Right lung (tissue), 5 donors: ENCODE results near the gene FOXB1. TPM values are rescaled to one million over a fixed set of nuclear protein-coding genes. Genes with fewer than 3 reads are reported as not detected.

ENCODE experiments used
- DNase-seq, 2 donors: peaks; one replicate each; pipeline ENCODE4 v3.0.0-alpha.2; 2013
- polyA plus RNA-seq, 5 donors: library from polyadenylated mRNA; unstranded; fragments of 120-200 nt; gene quantifications; one replicate each; pipeline versions ENCODE4 v1.2.1 to v1.2.3, GENCODE V29; 2013; ENCODE audit warnings: inconsistent platforms in 1 of 5, low replicate concordance in 1 of 5; ENCODE audit not compliant: insufficient read length in 5 of 5, insufficient read depth in 1 of 5

The FOXB1 gene
- polyA plus RNA-seq, 5 donors, result not detected

DNA sequence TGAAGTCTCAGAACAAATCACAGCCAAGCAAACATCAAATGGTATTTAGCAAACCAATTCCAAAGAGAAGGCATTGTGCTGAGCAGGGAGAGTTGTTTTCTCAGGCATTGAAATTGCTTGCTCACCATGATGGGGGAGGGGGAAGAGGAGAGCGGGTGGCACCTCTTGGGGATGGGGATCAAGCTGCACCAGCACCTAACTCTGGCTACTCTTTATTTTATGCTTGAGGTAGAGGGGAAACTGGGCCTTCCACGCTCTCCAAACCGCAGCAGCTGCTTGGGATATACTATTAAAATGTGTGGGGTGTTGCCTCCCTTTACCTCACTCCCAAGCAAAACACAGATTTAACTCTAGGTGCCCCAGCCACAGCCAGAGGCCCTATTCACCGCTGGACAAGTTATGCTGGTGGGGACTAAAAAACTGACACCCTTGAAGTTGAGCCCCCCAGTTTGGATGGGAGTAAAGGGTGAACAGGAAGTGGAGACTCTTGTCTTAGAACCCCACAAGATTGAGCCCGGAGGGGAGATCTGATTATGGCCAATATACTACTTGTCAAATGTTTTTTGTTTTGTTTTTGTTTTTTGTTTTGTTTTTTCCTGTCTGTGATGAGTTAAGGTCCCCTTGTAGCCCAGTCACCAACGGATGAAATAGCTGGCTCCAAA lies 5.0 kb upstream of the FOXB1 start:
- no peak for DNase-seq

DNA sequence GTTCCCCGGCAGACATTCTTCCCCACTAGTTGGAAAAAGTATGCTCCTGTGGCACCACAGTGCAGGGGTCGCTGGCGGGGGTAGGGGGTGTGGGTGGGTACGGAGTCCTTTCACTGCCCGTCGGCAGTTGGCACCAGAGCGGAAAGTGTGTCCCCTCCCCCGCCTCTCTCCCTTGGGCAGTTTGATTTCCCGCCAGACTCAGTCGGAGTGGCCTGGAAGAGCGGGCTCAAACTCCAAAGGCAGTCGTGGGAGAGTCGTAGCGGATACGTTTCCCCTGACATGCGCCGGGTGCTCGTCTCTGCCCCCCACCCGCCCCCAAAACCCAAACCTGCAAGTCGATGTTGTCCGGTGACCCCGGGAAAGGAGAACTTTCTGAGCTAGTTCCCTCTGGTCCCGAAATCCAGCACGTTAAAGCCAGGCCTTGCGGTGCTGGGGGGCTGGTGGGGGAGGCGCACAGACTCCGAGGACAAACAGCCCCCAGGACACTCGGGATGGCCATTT lies 4.4 kb upstream of the FOXB1 start:
- no peak for DNase-seq

DNA sequence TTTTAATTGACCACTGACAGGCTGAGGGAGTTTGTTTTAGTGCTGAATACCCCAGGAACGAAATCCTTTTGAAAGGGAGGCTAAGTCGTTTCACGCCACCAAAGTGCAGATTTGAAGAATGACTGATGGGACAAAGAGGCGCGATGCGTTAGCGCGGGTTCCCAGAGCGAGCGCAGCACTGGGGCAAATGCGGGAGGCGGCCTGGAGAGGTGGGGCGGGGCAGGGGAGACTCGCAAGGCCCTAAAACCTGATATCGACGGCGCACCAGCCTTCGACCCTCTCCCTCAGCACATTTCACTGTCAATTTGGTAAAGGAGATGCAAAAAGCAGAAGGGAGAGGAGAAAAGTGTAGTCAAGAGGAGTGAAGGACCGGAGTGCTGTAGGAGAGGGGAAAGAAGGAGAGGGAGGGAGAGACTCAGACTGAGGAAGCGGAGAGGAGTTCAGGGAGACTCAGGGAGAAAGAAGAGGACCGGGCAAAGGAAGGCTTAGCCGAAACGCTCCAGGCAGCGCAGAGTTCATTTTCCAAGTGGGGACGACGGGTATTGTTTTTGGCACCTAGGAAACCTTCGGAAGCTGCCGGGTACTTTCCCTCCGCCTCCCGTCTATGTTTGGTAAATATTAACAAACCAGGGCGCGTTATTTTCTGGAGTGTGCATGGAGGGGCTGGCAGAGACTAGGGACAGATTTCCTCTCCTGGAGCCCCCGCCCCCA lies 3.8 kb upstream of the FOXB1 start:
- DNase-seq, result no peak

DNA sequence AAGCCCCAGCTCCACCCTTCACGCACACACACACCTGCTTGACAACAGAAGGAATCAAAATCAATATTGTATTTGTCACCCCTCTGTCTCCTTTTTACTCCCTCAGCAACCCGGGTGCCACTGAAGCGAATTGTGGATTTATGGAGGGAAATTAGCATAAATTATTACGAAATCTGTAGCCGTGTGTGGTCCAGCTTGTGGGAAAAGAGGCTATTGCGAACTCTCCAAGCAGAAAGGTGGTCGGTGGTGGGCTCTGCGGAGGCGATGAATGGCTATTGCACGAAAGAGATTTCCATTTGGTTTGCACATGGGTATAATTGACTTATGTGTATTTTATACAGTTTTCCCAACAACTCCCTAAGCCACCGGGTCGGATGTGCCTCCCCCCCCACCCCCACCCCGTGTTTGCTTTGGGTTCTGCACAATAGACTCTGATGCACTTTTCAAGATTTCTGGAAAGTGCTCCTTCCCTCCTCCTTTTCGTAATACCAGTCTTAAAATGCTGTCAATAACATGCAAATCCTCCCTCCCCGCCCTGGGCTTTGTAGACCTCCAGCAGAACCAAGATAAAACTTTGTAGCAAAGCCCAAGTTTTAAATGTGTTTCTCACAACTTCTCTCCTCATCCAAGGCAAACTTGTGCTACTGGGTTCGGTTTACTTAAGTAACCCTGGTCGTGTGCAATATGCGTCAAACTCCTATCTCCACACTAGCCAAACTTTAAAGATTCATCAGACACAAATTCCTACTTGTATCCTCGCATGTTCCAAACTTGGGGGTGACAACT lies 3.1 kb upstream of the FOXB1 start:
- DNase-seq, result no peak

DNA sequence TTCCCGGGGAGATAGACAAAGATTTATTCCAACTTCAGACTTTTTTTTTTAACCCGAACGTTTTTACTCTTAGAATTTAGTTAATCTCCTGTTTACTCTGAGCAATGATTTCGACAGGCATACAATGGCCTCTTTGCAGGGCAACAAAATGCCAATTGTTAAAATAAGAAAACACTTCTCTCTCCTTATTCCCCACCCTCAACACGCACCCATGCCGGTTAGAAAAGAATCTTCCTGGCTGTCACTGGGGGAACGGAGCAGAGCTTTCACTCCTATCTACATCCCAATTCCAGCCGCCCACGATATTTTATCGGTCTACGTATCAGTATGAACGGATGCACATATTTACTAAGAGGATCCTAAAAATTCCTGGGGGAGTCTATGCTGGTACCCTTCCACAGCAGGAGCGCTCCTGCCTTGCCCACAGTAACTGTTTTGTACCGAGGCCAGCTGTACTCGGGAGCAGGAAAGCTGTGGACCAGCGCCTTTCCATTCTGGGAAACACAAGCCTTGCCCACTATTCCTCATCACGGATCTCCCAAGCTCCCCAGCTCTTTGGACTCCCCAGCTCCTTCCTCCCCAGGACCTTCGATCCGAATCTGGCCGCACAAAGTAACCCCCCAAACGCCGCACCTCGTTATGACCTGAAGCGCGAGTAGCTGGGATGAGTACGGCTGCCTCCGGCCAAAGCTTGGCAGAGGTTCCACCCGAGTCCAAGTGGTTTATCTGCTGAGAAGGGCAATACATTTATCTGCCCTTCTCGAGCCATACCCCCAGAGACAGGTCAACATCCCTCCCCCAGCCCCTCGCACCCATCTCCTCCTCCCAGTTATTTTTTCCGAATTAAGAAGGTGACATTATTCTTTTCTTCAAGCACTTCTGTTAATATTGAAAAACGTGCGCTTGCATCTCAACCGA lies 2.2 kb upstream of the FOXB1 start:
- no peak for DNase-seq

DNA sequence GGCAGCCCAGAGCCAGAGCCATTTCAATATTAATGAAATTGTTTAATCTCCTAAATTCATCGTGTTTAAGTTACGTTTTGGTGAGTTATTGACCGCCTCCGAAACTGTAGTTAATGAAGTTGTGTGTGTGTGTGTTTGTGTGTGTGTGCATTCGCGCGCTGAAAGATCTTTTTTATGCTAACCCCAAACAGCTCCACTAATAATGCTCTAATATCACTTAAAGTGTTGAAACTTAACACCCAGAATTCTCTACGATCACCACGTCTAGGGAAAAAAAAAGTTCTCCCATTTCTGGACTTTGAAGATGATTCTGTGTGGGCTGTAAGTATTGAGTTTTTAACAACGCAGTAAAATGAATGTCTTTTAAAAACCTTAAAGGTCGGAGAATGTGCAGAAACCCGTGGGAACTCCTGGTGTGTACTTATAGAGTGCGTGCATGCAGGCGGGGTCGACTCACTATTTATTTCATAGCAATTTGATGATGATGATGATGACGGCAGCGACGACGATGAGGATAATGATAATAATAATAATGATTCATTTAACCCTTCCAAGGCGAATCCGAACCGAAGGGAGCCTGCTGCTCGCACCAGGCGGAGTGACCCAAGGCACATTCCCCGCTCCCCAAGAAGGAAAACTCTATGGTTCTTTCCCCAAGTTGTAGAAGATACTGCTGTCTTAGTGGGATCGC lies 1.4 kb upstream of the FOXB1 start:
- DNase-seq, result no peak

DNA sequence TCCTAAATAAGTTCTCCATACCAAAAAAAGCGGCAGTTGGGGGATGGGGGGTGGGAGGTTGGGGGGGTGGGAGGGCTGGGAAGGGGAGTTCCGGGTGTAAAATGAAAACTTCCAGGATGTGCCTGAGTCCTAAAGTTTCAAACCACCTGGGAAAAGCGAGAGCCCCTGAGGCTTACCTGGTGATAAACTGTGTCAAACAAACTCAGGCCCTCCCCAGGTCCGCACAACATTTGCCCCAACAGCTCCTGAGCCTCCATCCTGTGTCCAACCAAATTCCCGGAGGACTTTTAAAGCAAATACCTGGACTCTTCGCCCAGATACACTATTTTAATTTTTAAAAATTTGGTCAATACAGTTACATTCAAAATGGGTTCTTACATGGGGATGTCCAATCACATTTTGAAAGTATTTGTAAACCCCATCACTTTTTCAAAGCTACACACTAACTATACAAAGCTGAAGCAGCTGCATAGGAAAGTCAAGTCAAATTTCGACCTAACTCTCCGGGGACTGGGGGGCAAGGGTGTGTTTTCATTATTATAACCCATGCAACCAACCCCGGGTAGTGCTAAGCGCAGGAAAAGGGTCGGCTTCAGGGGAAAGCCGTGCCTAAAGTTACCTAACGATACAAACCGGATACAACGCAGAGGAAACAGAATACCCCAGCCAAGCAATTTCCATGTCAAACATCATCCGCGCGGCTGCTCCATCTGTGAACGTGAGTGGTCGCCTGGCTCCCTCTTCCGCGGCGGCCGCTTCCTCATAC lies 685 bp upstream of the FOXB1 start:
- no peak for DNase-seq

DNA sequence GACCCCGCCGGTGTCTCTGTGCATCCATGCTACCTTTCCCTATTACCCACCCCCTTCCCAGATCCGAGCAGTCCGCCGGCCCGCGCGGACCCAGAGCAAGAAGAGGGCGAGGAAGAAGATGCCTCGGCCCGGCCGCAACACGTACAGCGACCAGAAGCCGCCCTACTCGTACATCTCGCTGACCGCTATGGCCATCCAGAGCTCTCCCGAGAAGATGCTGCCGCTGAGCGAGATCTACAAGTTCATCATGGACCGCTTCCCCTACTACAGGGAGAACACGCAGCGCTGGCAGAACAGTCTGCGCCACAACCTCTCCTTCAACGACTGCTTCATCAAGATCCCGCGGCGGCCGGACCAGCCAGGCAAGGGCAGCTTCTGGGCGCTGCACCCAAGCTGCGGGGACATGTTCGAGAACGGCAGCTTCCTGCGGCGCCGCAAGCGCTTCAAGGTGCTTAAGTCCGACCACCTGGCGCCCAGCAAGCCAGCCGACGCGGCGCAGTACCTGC lies 788 bp downstream of the FOXB1 start:
- DNase-seq, result no peak

DNA sequence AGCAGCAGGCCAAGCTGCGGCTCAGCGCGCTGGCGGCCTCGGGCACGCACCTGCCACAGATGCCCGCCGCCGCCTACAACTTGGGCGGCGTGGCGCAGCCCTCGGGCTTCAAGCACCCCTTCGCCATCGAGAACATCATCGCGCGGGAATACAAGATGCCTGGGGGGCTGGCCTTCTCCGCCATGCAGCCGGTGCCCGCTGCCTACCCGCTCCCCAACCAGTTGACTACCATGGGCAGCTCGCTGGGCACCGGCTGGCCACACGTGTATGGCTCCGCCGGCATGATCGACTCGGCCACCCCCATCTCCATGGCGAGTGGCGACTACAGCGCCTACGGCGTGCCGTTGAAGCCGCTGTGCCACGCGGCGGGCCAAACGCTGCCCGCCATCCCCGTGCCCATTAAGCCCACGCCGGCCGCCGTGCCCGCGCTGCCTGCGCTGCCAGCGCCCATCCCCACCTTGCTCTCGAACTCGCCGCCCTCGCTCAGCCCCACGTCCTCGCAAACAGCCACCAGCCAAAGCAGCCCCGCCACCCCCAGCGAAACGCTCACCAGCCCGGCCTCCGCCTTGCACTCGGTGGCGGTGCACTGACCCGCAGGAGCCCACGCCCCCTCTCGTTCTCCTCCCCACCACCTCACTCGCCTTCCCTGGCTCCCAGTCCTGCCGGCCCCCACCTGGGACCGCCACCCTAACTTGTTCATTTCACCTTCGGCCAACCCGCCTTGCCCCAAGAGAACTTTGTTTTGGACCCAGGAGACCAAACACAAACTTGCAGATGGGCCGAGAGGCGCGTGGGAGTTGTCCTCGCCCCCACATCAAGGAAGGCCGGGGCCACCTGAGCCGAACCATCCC lies 1.5 kb downstream of the FOXB1 start:
- DNase-seq, result no peak

DNA sequence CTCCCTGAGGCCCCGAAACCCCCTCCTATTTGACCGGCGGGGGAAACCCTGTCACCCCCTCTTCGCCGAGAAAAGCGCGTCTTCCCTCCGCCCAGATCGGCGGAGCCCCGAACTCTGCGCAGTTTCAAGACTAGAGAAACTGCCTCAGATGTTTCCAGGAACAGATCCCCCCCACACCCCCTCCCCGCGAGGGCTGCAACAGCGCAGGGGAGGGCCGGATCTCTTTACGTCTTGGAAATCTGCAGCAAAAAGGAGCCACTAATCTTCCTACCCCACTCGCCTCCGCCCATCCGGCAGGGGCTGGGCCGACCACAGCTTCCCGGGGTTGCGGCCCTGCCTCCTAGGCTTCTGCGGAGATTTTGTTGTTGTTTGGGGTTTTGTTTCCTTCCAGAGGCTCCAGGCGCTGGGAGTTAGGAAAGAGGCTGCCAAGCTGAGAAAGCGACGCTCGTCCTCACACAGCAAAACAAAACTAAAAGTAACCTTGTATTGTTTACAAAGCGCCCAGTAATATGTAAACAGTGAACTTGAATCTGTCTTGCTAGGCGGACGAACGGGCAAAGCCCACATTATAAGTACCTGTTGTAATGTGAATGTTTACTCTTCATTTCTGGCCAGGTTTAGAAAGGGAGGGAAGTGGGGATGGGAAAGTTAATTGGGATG lies 2.2 kb downstream of the FOXB1 start:
- DNase-seq, result peak; percentile 55 to 61

DNA sequence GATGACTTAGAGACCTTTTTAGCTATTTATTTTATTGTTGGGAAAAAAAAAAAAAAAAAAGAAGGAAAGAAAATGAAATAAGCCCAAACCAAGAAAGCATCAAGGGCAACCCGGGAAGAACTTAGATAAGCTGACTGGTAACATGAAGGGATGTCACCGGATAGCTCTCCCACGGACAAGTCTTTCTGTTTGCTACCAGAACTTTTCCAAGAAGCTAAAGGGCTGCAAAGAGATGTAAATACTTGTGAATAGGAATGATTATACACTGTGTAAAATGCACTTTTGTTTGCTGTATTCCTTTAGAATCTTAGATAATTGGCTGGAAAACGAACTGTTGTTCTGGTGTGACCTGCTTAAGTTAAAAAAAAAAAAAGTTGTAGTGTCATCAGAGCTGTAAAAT lies 2.8 kb downstream of the FOXB1 start:
- DNase-seq, result no peak

DNA sequence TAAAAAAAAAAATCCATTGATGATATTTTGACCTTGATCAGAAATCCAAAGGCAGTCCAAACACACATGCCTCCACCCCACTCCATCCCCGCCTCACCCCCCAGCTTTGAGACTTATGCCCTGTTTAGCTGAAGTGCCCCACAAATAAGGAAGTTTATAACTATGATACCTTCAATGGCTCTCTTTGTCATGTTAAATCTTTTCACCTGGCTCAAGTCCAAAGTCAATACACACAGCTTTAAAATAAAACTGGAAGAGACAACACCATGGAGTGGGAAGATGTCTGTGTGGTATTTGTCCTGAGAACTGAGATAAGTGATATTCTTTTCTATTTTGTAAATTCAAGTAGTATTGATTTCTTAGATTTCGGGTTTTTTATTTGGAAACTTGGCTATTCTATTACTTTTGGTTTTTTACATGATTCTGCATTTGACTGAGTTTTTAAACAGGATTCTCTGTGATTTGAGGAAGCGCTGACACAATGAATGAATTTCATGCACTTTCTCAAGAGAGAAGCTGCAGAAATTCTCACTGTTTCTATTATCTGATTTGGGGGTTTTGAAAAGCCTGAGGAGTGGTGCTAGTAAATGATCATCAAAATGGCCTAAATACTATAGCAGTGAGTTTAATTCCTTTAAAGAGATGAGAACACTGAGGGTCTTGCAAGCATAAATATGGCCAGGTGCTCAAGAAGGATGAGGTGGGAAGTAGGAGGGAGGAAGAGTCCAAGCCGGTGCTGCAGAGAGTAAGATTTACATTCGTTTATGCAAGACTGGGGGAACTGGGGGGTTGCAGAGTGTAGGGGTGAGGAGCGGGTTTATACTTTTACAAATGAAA lies 5.2 kb downstream of the FOXB1 start:
- no peak for DNase-seq

DNA sequence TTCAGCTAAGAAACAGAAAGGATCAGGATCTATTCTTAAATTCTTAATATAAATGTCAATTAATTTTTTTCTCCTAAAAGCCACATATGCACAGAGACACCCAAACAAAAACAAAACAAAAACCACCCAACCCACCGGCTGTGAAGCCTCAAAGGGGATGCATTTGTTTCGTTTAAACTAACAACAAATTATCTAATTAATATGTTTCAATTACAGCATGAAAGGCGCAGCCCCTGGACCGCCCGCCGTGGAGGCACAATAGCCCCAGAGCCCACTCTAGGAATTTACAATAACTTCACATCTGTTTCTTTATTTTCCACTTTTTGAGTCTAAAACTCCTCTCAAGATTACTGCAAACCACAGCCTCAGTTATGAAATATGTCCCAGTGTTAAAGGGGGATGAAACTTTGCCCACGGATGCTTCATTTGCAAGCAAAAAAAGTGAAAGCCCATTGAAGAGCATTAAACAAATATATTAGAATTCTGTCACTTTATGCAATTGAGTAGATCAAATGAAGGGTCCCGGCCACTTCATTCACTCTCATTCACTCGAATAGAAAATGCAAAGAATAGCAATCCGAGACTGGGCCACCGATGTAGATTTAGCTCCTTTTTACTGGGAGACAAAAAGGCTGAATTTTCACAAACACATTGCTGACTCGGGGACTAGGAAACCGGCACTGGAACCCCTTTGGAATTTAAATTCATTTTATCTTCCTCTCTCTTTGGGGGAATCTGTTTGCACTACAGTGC lies 6.0 kb downstream of the FOXB1 start:
- DNase-seq, result no peak

DNA sequence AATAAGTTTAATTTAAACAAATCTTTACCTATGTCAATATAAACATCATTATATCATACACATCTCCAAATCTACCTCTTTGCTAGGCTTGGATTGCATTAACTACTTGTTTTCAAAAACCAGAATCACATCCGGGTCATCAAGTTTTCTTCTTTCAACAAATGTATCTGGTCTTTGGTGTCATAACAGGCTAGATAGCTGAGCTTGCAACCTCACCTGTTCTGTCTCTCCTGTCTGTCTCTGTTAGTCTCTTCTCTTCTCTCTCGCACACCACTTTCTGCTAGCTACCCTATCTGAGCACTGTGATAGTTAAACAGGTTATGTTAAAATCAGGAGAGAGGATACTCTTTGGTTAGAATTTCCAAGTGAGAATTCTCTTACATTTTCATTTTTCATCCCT lies 6.7 kb downstream of the FOXB1 start:
- DNase-seq, result no peak

DNA sequence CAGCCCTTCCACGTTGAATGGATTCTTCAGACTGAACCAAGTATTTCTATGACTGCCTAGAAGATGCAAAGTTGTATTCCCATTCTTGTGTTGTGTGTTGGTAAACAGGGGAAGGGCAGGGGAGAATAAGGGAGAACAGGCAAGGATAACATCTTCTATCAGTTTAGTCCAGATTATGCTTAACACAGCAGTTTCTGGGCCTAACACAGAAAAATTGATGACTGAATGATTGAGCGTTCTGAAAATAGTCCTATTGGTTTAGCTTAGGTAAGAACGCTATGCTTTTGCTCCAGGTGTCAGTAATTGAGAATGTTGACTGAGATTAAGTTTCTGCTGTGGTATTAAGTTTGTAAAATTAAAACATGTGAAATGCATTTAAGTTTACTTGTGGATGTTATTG lies 8.6 kb downstream of the FOXB1 start:
- no peak for DNase-seq
